Neural cell (in vitro differentiated cells): Measurements from ENCODE around the gene PHTF2.

Source experiments
- CTCF ChIP-seq: fragments of 450-650 bp; IDR thresholded peaks from 2 replicates; pipeline ENCODE4 v1.5.1; 2014; ENCODE audit warnings: antibody characterized with exemption, mild to moderate bottlenecking, moderate library complexity; ENCODE audit not compliant: poor library complexity, severe bottlenecking
- POLR2AphosphoS5 ChIP-seq: IDR thresholded peaks from 2 replicates; pipeline ENCODE4 v1.6.1; 2012
- REST ChIP-seq: IDR thresholded peaks from 2 replicates; pipeline ENCODE4 v1.6.1; 2012; ENCODE audit warnings: borderline replicate concordance

GRCh38 chr7:77757589-77757988 lies 41.0 kb upstream of the PHTF2 start:
- TF ChIP-seq CTCF (no peak), REST (no peak), POLR2AphosphoS5 (no peak)
